SK-N-MC (cell line): ENCODE measurements around the gene HINT1.

ENCODE experiments used
- EZH2 ChIP-seq: fragments of 200-600 bp; sonication (generic); IDR thresholded peaks from one replicate; pipeline ENCODE4 v1.6.1; 2017; ENCODE audit warnings: antibody characterized with exemption
- POLR2AphosphoS5 ChIP-seq: IDR thresholded peaks from 2 replicates; pipeline ENCODE4 v1.6.1; 2012; ENCODE audit warnings: mild to moderate bottlenecking, low read depth, low read length, borderline replicate concordance

DNA sequence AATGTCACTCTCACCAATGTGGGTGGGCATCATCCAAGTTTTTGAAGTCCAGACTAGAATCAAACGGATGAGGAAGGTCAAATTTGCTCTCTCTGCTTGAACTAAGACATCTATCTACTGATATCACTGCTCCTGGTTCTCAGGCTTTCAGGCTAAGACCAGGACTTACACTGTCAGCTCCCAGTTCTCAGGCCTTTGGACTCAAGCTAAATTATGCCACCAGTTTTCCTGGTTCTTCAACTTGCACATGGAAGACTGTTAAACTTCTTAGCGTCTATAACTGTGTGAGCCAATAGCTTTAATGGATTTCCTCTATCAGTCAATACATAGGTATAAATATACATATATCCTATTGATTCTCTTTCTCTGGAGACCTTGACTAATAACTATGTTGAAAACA is 41.0 kb upstream of the HINT1 start:
- TF ChIP-seq EZH2 (no peak), POLR2AphosphoS5 (no peak)
